NCI-H2227 treated with DMSO at 0.1 percent for 48 hours (cell line): ENCODE results near the gene MEX3D.
"Not testable (repeated sequence)": the region's sequence is repeated elsewhere in the genome, so short reads cannot be mapped to it uniquely, and the experiment has no call there.

ENCODE experiments used
- DNase-seq: peaks from one replicate; lab custom pipeline; 2025; lab: John Stamatoyannopoulos, UW

MEX3D gene

DNA sequence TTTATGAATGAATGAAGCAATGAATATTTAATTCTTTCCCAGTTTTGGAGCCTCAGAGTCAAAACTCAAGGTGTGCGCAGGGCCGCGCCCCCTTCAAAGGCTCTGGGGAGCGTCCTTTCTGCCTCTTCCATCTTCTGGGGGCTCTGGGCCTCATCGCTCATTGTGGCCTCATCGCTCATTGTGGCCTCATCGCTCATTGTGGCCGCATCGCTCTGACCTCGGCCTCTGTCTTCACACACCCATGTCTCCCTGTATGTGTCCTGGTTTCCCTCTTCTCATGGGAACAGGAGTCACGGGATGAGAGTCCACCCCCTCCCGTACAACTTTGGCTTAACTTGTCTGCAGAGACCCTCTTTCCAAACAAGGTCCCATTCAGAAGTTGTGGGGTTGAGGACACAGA is 3.2 kb upstream of the MEX3D start:
- no peak for DNase-seq

- no peak for DNase-seq
Observed at GRCh38 chr19:1570836-1571235, 2.7 kb upstream of the MEX3D start.

GRCh38 chr19:1569997-1570396 is 1.9 kb upstream of the MEX3D start:
- no peak for DNase-seq

DNA sequence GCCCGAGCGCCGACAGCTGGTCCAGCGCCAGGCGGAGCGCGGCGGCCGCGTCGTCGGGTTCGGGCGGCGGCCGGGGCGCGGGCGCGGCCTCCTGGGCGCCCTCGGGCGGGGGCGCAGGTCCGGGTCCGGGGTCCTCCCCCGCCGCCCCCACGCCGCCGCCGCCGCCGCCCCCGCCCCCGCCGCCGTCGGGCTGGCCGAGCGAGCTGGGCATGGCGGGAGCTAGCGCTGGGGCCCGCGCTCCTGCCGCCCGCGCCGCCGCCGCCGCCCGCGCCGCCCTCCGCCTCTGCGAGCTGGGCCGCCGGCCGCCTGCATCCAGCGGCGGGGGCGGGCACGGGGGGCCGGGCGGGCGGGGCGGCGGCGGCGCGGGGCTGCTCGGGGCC is 287 bp downstream of the MEX3D start:
- no peak for DNase-seq

GRCh38 chr19:1567116-1567847 is 843 bp downstream of the MEX3D start:
- no peak for DNase-seq

DNA sequence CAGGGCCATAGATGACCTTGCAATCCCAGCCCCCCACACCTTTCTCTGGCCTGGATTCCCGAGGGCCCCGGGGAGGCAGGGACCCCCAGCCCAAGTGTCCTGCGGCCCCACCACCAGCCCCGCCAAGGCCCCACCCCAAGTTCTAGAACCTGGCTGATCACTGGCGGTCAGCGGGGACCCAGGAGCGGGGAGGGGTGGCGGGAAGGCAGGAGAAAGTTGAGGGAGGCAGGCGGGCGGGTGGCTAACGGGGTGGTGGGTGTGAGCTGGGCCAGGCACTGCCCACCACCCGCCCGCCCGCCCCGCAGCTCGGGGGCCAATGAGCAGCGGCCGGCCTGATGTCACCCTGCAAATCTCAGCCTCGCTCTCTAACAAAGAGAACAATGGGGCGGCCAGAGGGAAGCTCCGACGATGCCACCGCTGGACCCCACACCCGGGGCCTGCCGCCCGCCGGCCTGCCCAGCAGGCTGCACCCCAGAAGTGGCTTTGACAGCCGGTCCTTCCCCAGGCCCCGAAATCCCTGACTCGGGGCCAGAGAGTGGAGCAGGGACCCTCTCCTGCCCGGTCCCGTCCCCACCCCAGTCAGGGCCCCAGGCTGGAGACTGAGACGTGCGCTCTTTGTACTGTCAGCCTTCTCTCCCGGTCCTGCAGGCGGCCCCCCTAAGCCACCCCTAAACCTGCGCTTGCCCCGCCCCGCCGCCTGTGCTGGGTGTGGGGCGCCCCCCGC is 1.6 kb downstream of the MEX3D start:
- peak; percentile 52 for DNase-seq

DNA sequence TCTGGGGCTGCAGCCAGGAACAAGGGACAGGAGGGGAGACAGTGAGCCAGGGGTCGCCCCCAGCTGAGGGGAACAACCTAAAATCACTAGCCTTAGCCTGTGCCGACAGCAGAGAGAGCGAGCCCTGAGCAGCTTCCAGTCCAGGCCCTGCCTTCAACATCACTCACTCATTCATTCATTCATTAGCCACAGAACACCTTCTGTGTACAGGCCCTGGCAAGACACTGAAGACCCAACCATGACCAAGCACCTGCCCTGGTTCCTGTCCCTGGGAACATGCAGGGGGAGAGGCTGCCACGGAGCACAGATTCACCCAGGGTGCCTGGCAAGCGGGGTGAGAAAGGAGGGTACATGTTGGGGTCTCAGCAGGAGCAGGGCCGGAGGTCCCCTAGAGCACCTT is 4.9 kb downstream of the MEX3D start:
- no peak for DNase-seq

DNA sequence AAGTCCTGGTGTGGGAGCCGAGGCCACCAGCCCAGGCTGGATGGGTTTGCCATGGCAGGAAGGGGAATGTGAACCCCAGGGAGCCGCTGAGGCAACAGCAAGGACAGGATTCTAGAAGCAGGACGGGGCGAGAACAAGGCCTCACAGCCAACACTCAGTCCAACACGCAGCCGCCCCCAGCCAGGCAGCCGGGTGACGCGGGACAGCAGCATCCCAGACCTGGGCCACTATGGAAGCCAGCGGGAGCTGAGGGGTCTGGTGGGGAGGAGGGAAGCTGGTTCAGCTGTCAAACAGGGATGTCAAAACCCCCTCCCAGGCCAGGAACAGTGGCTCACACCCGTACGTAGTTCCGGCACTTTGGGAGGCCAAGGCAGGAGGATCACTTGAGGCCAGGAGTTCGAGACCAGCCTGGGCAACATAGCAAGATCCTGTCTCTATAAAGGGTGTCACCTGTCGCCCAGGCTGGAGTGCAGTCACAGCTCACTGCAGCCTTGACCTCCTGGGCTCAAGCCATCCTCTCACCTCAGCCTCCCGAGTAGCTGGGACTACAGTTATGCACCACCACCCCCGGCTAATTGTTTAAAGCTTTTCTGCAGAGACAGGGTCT is 6.8 kb downstream of the MEX3D start:
- DNase-seq, result no peak

DNA sequence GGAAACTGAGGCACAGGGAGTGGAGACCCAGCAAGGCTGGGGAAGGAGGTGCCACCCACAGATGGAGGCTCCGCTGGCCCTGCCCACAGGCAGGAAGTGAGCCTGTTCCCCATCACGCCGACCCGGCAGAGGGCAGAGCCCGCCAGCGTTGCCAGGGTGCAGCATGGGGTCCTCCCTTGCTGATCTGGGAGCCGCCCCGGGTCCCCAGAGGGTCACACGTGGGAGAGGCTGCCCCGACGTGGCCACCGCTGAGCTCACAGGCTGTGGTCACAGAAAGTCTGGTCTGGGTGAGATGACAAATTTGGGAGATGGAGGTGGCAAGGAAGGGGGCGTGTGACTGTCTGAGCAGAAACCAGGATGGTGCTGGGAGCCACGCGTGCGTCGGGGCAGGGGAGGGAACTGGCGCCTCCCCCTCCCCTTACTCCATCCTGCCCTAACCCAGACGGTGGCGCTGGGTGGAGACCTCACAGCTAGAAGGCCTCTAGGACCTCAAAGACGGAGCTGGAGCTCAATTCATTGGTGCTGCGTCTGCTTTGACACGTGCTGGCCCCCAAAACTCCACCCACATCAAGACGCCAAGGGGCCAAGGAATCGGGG is 7.7 kb downstream of the MEX3D start:
- no peak for DNase-seq

DNA sequence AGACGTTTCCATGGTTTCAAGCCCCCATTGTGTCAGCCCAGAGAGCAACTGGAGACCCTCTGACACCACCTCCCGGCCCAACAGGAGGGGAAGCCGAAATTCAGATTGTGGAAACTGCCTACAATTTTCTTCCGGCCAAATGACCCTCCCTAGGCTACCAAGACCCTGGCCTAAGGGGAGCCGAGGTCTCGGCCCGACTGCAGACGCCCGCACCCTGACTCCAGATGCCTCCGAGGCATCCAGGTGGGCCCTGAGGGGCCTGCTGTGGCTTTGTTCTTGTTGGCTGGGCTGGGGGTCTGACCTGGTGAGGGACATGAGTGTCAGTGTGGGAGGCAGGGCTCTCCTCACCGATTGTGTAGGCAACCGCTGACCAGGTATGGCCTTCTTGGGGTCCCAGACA is 9.6 kb downstream of the MEX3D start:
- no peak for DNase-seq

- no peak for DNase-seq
Observed at GRCh38 chr19:1556390-1557070, 11.6 kb downstream of the MEX3D start.

- no peak for DNase-seq
Observed at GRCh38 chr19:1555487-1556389, 12.4 kb downstream of the MEX3D start.

- DNase-seq, result no peak
Observed at GRCh38 chr19:1554968-1555367, 13.2 kb downstream of the MEX3D start.

DNA sequence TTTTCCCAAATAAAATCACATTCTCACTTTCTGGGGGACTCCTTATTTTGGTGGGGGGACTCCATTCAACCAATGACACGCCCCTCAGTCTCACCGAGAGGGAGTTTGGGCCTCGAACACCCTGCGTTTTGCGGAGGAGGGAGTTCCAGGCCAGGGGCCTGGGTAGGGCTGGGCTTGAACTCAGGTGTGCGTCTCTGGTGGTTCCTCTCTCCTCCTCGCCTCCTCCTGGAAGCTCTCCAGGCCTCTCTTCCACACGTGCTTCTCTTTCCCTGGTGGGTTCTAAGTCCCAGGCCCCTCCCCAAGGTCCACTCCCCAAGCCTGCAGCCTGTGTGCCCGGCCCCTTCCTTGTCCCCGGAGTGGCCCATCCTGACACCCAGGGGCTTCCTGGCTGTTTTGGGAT is 14.7 kb downstream of the MEX3D start:
- DNase-seq, result no peak

DNA sequence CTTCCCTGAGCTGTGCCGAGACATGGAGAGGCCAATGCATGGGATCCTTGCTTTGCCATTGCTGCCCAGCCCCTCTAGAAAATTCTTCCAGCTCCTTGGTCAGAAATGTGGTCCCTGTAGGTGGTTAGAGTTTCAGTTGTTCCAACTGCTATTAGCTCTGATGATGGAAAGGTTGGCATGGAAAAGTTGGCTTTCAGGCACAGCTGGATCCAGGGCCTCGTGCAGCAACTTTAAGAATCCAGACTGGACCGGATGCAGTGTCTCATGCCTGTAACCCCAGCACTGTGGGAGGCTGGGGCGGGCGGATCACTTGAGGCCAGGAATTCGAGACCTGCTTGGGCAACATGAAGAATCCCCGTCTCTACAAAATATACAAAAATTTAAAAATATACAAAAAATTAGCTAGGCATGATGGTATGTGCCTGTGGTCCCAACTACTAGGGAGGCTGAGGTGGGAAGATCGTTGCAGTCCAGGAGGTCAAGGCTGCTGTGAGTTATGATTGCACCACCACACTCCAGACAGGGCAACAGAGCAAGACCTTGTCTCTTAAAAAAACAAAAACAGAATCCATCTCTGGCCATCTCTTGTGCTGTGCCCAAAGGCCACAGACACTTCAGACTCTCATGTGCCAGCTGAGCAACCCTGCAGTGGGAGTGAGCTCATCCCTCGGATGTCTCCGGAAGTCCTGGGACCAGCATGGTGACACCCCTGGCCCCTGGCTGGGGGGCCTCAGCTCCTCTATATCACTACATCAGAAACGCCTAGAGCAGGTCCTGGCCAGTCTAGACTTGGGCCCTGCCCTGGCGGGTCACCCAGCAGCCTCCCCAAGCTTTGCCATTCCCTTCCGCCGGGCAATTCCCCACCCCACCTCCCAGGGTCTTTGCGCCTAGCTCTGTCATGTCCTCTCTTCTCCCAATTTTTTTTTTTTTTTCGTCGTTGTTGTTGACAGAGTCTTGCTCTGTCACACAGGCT is 16.8 kb downstream of the MEX3D start:
- DNase-seq, result no peak

- no peak for DNase-seq
Observed at GRCh38 chr19:1549332-1549945, 18.7 kb downstream of the MEX3D start.

- DNase-seq, result no peak
Observed at GRCh38 chr19:1540365-1540925, 27.7 kb downstream of the MEX3D start.

DNA sequence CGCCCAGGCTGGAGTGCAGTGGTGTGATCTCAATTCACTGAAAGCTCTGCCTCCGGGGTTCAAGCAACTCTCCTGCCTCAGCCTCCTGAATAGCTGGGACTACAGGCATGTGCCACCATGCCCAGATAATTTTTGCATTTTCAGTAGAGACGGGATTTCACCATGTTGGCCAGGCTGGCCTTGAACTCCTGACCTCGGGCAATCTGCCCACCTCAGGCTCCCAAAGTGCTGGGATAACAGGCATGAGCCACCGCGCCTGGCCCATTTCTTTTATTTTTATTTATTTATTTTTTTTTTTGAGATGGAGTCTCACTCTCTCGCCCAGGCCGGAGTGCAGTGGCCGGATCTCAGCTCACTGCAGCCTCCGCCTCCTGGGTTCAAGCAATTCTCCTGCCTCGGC is 28.4 kb downstream of the MEX3D start:
- DNase-seq, result not testable (repeated sequence)

DNA sequence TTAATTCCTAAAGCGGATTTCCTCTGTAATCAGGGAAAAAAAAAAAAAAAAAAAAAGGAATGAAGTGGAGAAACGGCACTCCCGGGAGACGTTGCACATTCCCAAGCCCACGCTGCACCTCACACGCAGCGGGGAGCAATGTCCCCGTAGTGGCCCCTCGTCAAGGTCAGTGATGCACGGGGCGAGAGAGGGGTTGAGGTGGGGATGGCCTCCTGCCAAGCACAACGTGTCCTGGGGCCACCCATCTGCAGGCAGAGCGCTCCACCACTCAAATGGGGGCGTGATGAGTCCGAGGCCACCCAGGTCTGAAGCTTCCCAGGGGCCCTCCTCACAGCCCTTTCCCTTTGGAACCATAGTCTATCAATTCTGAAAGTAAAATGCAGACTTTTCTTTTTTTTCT is 29.1 kb downstream of the MEX3D start:
- DNase-seq, result no peak
